Amygdala (tissue), 56 donors: ENCODE results near the gene CNTFR.

Experiments used
- DNase-seq, 56 donors: peaks; one replicate each; lab custom pipeline; 2025; lab: John Stamatoyannopoulos, UW

Gene CNTFR

GRCh38 chr9:34620061-34620994 lies 30.8 kb upstream of the CNTFR start, which contains the start of gene DCTN3:
DCTN3 (minus strand) TSS chr9:34620495; CDS start chr9:34620464, 31 bp downstream.
- peak; percentile 52 to 98 (median 89) for DNase-seq

- DNase-seq = no peak
Measured at GRCh38 chr9:34615132-34615531, 25.6 kb upstream of the CNTFR start.

- DNase-seq = peak in 51 of 56 donors; percentile 20 to 85 (median 50)
Measured at GRCh38 chr9:34612788-34613390, 23.4 kb upstream of the CNTFR start.

- DNase-seq = peak in 53 of 56 donors; percentile 20 to 88 (median 67)
Measured at GRCh38 chr9:34611811-34612787, 22.6 kb upstream of the CNTFR start, which contains the start of gene RPP25L. RPP25L (minus strand) TSS chr9:34612097; CDS start chr9:34611296, 801 bp downstream.

- peak in 4 of 56 donors; percentile 27 to 69 (median 30) for DNase-seq
Measured at GRCh38 chr9:34611251-34611810, 21.8 kb upstream of the CNTFR start.

GRCh38 chr9:34610434-34611206 lies 21.1 kb upstream of the CNTFR start:
- DNase-seq = no peak

GRCh38 chr9:34607331-34607730 lies 17.8 kb upstream of the CNTFR start:
- no peak for DNase-seq

- DNase-seq = no peak
Measured at GRCh38 chr9:34606905-34607304, 17.4 kb upstream of the CNTFR start.

GRCh38 chr9:34606190-34606589 lies 16.7 kb upstream of the CNTFR start:
- DNase-seq = no peak

GRCh38 chr9:34603610-34604231 lies 14.2 kb upstream of the CNTFR start:
- DNase-seq = peak in 55 of 56 donors; percentile 22 to 95 (median 64)

- DNase-seq = no peak
Measured at GRCh38 chr9:34601937-34602573, 12.5 kb upstream of the CNTFR start.

GRCh38 chr9:34600908-34601307 lies 11.4 kb upstream of the CNTFR start:
- DNase-seq = no peak

- DNase-seq = no peak
Measured at GRCh38 chr9:34599546-34599945, 10.0 kb upstream of the CNTFR start.

GRCh38 chr9:34594177-34594576 lies 4.7 kb upstream of the CNTFR start:
- peak in 2 of 56 donors; percentile 17 to 23 for DNase-seq

- peak in 39 of 56 donors; percentile 8 to 78 (median 49) for DNase-seq
Measured at GRCh38 chr9:34592895-34593601, 3.5 kb upstream of the CNTFR start.

- no peak for DNase-seq
Measured at GRCh38 chr9:34591917-34592866, 2.7 kb upstream of the CNTFR start.
